HG02970 (cell line): ENCODE data around the gene PIEZO2.

Source experiments
- ATAC-seq: cut with Tn5 transposase; IDR thresholded peaks from one replicate; pipeline ENCODE4 v1.9.1; 2021; ENCODE audit warnings: mild to moderate bottlenecking, moderate library complexity, moderate number of reproducible peaks; ENCODE audit not compliant: unreplicated experiment, low FRiP score

PIEZO2 gene

GRCh38 chr18:10770264-10770663 lies 379.1 kb downstream of the PIEZO2 start:
- ATAC-seq = no peak

- ATAC-seq = no peak
Measured at GRCh38 chr18:10768221-10768620, 381.1 kb downstream of the PIEZO2 start.

GRCh38 chr18:10767658-10768057 lies 381.7 kb downstream of the PIEZO2 start:
- no peak for ATAC-seq

- no peak for ATAC-seq
Measured at GRCh38 chr18:10760986-10761385, 388.4 kb downstream of the PIEZO2 start.

GRCh38 chr18:10759241-10759640 lies 390.1 kb downstream of the PIEZO2 start:
- ATAC-seq = no peak

GRCh38 chr18:10757946-10758345 lies 391.4 kb downstream of the PIEZO2 start:
- no peak for ATAC-seq

- no peak for ATAC-seq
Measured at GRCh38 chr18:10757349-10757748, 392.0 kb downstream of the PIEZO2 start.

- ATAC-seq = no peak
Measured at GRCh38 chr18:10755855-10756254, 393.5 kb downstream of the PIEZO2 start.

- ATAC-seq = no peak
Measured at GRCh38 chr18:10754128-10754527, 395.2 kb downstream of the PIEZO2 start.

GRCh38 chr18:10752382-10752781 lies 397.0 kb downstream of the PIEZO2 start:
- no peak for ATAC-seq

- ATAC-seq = no peak
Measured at GRCh38 chr18:10751653-10752052, 397.7 kb downstream of the PIEZO2 start.

- no peak for ATAC-seq
Measured at GRCh38 chr18:10750191-10751035, 399.0 kb downstream of the PIEZO2 start.

GRCh38 chr18:10748641-10749040 lies 400.7 kb downstream of the PIEZO2 start:
- ATAC-seq = no peak

- no peak for ATAC-seq
Measured at GRCh38 chr18:10745971-10746370, 403.4 kb downstream of the PIEZO2 start.

- no peak for ATAC-seq
Measured at GRCh38 chr18:10745219-10745618, 404.1 kb downstream of the PIEZO2 start.

GRCh38 chr18:10743766-10744165 lies 405.6 kb downstream of the PIEZO2 start:
- ATAC-seq = no peak

GRCh38 chr18:10739152-10739551 lies 410.2 kb downstream of the PIEZO2 start:
- no peak for ATAC-seq

GRCh38 chr18:10736984-10737383 lies 412.4 kb downstream of the PIEZO2 start:
- ATAC-seq = no peak

GRCh38 chr18:10732990-10733389 lies 416.4 kb downstream of the PIEZO2 start:
- no peak for ATAC-seq

- no peak for ATAC-seq
Measured at GRCh38 chr18:10727477-10727876, 421.9 kb downstream of the PIEZO2 start.

- no peak for ATAC-seq
Measured at GRCh38 chr18:10726198-10727068, 422.9 kb downstream of the PIEZO2 start.
